Lower lobe of right lung (tissue), 2 donors: Measurements from ENCODE around the gene SIRPB2. TPM values are rescaled to one million over a fixed set of nuclear protein-coding genes. Genes with fewer than 3 reads are reported as not detected.

ENCODE experiments used
- ATAC-seq, 2 donors: fragments of 200-7000 bp; cut with Tn5 transposase; one replicate each; pipeline ENCODE4 v1.9.1; 2020 to 2022; ENCODE audit warnings: mild to moderate bottlenecking in 2 of 2, moderate library complexity in 2 of 2
- DNase-seq: peaks from one replicate; pipeline ENCODE4 v3.0.0-alpha.2; 2020
- H3K27ac ChIP-seq: fragments of 200-600 bp; one replicate; pipeline ENCODE4 v1.8.0; 2022
- H3K27me3 ChIP-seq: fragments of 200-600 bp; one replicate; pipeline ENCODE4 v1.8.0; 2022; ENCODE audit warnings: low read depth
- H3K36me3 ChIP-seq: fragments of 200-600 bp; one replicate; pipeline ENCODE4 v1.8.0; 2022; ENCODE audit warnings: mild to moderate bottlenecking
- H3K4me1 ChIP-seq: fragments of 200-600 bp; one replicate; pipeline ENCODE4 v1.8.0; 2022
- H3K4me3 ChIP-seq: fragments of 200-600 bp; one replicate; pipeline ENCODE4 v1.8.0; 2022; ENCODE audit warnings: mild to moderate bottlenecking
- H3K9me3 ChIP-seq: fragments of 200-600 bp; one replicate; pipeline ENCODE4 v1.8.0; 2022
- CTCF ChIP-seq: fragments of 200-600 bp; IDR thresholded peaks from one replicate; pipeline ENCODE4 v1.8.0; 2022; ENCODE audit warnings: antibody characterized with exemption, mild to moderate bottlenecking
- intact Hi-C: fragments of 100-400 bp; cut with DNase I; formaldehyde crosslinking; loops from one replicate; pipeline ENCODE4 v1.11.0; 2022
- total RNA-seq: library from RNA; stranded (reverse); fragmentation: NEBNext Ultra II Directional; extraction: Animal tissue kit (Norgen Biotek cat#: 25700); gene quantifications from one replicate; pipeline ENCODE4 v1.2.1, GENCODE V29; 2021
- donor health status: DM: no; HTN: yes; CAD: no; lungs with severe emphysema.

The SIRPB2 gene
- total RNA-seq, 1 donor from 2014 or later: 32.2 TPM

GRCh38 chr20:1535420-1536175 lies 44.4 kb upstream of the SIRPB2 start:
- DNase-seq (peak; percentile 58), ATAC-seq (peak; percentile 70 to 72)
- Histone ChIP-seq H3K4me3 (no peak overlapping the region), H3K27ac (peak overlapping the region; percentile 78), H3K36me3 (no peaks in the 10 kb centered on the region), H3K27me3 (no peaks in the 10 kb centered on the region), H3K9me3 (no peaks in the 10 kb centered on the region), H3K4me1 (peaks cover 4% of the 10 kb centered on the region)
- TF ChIP-seq CTCF: no peak
- intact Hi-C loops: no loop called here

- no peaks in the 10 kb centered on the region for H3K36me3 ChIP-seq
- no peak overlapping the region for H3K4me3 ChIP-seq
- no peaks in the 10 kb centered on the region for H3K27me3 ChIP-seq
- DNase-seq (no peak), ATAC-seq (no peak)
- TF ChIP-seq CTCF: no peak
- no peak overlapping the region for H3K27ac ChIP-seq
- no peaks in the 10 kb centered on the region for H3K9me3 ChIP-seq
- peaks cover 4% of the 10 kb centered on the region for H3K4me1 ChIP-seq
- intact Hi-C loops: no loop called here
Observed at GRCh38 chr20:1534526-1534925, 43.3 kb upstream of the SIRPB2 start.

DNA sequence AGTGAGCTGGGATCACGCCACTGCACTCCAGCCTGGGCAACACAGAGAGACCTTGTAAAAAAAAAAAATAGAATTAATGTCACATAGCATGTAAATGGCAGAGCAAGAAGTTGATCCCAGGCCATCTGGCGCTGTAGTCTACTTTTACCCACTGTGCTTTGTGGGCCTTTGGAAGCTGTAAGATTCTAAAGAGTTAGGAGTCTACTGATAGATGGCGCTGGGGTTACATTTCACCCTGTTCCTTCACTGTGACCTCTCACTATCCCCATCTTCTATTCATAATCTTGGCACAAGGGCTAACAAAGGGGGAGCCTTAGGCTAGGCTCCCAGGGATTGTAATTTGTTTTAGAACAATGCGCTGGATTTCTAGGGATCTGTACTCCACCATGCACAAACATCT lies 41.8 kb upstream of the SIRPB2 start:
- Histone ChIP-seq H3K4me1 (peaks cover 4% of the 10 kb centered on the region), H3K27ac (no peak overlapping the region), H3K9me3 (no peaks in the 10 kb centered on the region), H3K27me3 (no peaks in the 10 kb centered on the region), H3K4me3 (no peak overlapping the region), H3K36me3 (no peaks in the 10 kb centered on the region)
- intact Hi-C loops: no loop called here
- DNase-seq (no peak), ATAC-seq (no peak)
- no peak for TF ChIP-seq CTCF

DNA sequence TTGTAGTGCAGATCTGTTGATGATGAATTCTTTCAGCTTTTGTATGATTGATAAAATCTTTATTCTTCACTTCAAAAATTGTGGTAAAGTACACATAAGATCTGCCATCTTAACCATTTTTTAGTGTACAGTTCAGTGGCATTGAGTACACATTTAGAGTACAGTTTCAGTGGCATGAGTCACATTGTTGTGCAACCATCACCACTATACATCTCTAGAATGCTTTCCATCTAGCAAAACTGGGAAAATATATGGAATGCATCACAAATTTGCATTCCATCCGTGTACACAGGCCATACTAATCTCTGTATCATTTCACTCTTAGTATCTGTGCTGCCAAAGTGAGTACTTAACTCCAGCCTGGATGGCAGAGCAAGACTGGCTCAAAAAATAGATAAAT lies 37.6 kb upstream of the SIRPB2 start:
- Histone ChIP-seq H3K9me3 (no peaks in the 10 kb centered on the region), H3K4me3 (no peak overlapping the region), H3K4me1 (no peaks in the 10 kb centered on the region), H3K27ac (no peak overlapping the region), H3K36me3 (no peaks in the 10 kb centered on the region), H3K27me3 (no peaks in the 10 kb centered on the region)
- no peak for TF ChIP-seq CTCF
- DNase-seq (no peak), ATAC-seq (no peak)
- intact Hi-C loops: no loop called here

GRCh38 chr20:1527923-1528322 lies 36.7 kb upstream of the SIRPB2 start:
- no peak overlapping the region for H3K27ac ChIP-seq
- intact Hi-C loops: no loop called here

More at GRCh38 chr20:1527923-1528322, 36.7 kb upstream of the SIRPB2 start:
- no peak overlapping the region for H3K4me3 ChIP-seq
- no peak for ATAC-seq
- no peaks in the 10 kb centered on the region for H3K27me3 ChIP-seq
- no peaks in the 10 kb centered on the region for H3K4me1 ChIP-seq
- no peaks in the 10 kb centered on the region for H3K9me3 ChIP-seq
- TF ChIP-seq CTCF: no peak
- no peak for DNase-seq
- H3K36me3 ChIP-seq: no peaks in the 10 kb centered on the region
